HG02973 (cell line): Measurements from ENCODE around the gene NSG1.
"Not testable (repeated sequence)": the region's sequence is repeated elsewhere in the genome, so short reads cannot be mapped to it uniquely, and the experiment has no call there.

Experiments used
- ATAC-seq: cut with Tn5 transposase; IDR thresholded peaks from one replicate; pipeline ENCODE4 v1.9.1; 2021; ENCODE audit warnings: moderate library complexity; ENCODE audit not compliant: unreplicated experiment

The NSG1 gene

GRCh38 chr4:4386736-4387392, at the start of gene NSG1:
NSG1 (plus strand) TSS chr4:4387102; CDS start chr4:4387630, 528 bp downstream.
- ATAC-seq: no peak

- ATAC-seq: no peak
Observed at GRCh38 chr4:4338210-4339001, 48.5 kb upstream of the NSG1 start.

- ATAC-seq: no peak
Observed at GRCh38 chr4:4339504-4340085, 47.3 kb upstream of the NSG1 start.

GRCh38 chr4:4341861-4342650, 44.8 kb upstream of the NSG1 start:
- no peak for ATAC-seq

GRCh38 chr4:4343038-4343437, 43.9 kb upstream of the NSG1 start:
- ATAC-seq: no peak

- peak; percentile 89 for ATAC-seq
Observed at GRCh38 chr4:4344915-4345527, 41.9 kb upstream of the NSG1 start.

GRCh38 chr4:4347585-4347984, 39.3 kb upstream of the NSG1 start:
- no peak for ATAC-seq

- not testable (repeated sequence) for ATAC-seq
Observed at GRCh38 chr4:4348585-4348984, 38.3 kb upstream of the NSG1 start.

- ATAC-seq: no peak
Observed at GRCh38 chr4:4349867-4350266, 37.0 kb upstream of the NSG1 start.

- ATAC-seq: no peak
Observed at GRCh38 chr4:4350909-4351308, 36.0 kb upstream of the NSG1 start.

- no peak for ATAC-seq
Observed at GRCh38 chr4:4355302-4355701, 31.6 kb upstream of the NSG1 start.

GRCh38 chr4:4356106-4357041, 30.5 kb upstream of the NSG1 start:
- ATAC-seq: no peak

GRCh38 chr4:4358093-4358854, 28.6 kb upstream of the NSG1 start:
- ATAC-seq: no peak

GRCh38 chr4:4361883-4362282, 25.0 kb upstream of the NSG1 start:
- no peak for ATAC-seq

- ATAC-seq: no peak
Observed at GRCh38 chr4:4362991-4363697, 23.8 kb upstream of the NSG1 start.

GRCh38 chr4:4364061-4364460, 22.8 kb upstream of the NSG1 start:
- ATAC-seq: no peak

GRCh38 chr4:4364486-4365208, 22.3 kb upstream of the NSG1 start:
- ATAC-seq: no peak
